Stimulated activated CD4-positive, alpha-beta T cell treated with anti-CD3 and anti-CD28 coated beads, Interleukin-15, amount 100 ng/mL, for 1 hour (primary cell): ENCODE data around the gene SMOC2.
"Not testable (repeated sequence)": the region's sequence is repeated elsewhere in the genome, so short reads cannot be mapped to it uniquely, and the experiment has no call there.

Experiments
- DNase-seq, 2 donors: peaks; one replicate each; pipeline ENCODE4 v3.0.0-alpha.2; 2020; ENCODE audit warnings: low read depth in 1 of 2, low spot score in 1 of 2

The SMOC2 gene

DNA sequence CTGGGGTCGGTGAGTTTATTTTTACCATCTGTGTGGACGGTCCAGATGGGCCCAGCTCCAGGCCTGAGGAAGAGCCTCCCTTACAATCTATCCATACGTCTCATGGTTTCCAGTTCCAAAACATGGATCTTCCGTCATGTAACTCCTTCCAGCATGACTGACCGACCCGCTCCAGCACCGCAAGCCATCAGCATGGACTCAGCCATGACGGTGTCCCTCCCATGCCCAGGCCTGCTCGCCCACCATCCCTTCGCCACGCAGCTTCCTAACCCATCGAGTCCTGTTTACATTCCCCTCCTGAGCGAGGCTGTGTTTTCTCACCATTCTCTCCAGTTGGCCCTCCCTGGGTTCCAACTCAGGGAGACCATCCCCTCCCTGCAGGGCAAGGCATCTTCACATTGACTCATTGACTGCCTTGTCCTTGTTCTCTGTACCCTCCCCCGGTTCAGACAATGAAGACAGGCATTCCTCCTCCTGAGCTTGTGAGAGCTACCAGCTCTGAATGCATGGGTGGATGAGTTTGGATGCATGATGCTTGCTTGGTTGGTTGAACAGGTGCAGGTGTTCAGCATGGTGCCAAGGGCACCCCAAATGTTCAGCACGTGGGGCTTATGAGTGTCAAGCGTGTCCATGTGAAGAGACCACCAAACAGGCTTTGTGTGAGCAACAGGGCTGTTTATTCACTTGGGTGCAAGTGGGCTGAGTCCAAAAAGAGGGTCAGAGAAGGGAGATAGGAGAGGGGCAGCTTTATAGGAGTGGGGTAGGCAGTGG is 235.8 kb downstream of the SMOC2 start:
- no peak for DNase-seq

DNA sequence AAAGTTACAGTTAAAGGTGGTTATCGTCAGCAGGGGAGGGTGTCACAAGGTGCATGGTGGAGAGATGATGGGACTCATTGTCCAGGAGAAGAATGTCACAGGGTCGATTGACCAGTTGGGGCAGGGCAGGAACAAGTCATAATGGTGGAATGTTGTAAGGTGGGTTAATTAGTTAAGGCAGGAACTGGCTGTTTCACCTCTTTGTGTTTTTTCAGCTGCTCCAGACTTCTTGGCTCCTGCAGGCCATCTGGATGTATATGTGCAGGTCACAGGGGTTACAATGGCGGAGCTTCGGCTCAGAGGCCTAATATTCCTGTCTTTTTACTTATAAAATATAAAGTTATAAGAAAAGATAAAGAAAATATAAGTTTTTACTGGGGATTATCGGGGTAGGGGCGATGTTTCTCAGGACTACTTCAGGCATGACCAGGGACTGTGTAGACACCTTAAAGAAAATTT is 236.4 kb downstream of the SMOC2 start:
- not testable (repeated sequence) for DNase-seq

DNA sequence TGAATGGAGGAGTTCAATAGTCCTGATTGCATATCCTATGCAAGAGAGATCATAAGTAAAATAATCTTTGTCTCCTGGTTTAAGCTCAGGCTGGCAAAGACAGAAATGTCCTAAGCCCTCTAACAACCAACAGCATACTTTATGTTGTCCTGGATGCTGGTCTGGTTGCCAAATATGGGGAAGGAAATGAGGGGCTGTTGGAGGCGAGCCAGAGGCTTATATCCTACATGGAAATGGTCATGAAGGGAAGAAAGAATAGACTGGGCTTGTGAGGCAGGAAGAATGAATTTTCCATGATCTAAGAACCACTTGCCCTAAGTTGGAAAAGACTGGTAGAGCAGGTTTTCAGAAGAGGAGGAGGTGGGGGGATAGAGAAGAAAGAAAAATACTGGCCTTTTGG is 237.1 kb downstream of the SMOC2 start:
- no peak for DNase-seq

DNA sequence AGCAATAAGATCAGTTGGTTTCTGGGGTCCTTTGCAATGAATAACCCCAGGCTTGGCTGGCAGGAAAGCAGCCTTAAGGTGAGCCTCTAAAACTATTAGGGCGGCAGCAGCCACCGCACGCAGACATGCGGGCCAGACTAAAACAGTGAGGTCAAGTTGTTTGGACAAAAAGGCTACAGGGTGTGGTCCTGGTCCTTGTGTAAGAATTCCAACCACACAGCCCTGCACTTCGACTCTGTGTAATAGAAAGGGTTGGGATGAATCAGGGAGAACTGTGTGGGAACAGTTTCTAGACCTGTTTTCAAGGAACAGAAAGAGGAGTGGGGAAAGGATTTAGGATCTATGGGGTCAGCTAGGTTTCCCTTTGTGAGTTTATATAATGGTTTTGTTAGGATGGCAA is 237.6 kb downstream of the SMOC2 start:
- no peak for DNase-seq

DNA sequence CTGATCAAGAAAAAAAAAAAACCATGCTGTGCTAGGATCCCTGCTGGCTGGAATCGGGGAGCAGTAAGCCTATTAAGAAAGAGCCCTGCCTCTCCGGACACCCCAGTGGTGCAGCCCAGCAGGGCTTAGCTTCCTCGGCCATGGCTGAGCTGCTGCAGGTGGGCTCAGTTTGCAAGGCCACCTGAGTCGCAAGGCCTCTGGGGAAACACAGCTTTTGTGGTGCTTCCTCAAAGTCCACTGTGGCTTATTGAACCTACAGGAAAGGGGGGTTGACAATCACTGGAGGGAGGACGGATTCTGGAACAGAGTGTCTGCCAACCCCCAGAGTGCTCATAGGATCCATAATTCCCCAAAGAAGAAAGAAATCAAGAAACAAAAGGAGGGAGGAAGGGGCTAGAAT is 240.8 kb downstream of the SMOC2 start:
- no peak for DNase-seq

DNA sequence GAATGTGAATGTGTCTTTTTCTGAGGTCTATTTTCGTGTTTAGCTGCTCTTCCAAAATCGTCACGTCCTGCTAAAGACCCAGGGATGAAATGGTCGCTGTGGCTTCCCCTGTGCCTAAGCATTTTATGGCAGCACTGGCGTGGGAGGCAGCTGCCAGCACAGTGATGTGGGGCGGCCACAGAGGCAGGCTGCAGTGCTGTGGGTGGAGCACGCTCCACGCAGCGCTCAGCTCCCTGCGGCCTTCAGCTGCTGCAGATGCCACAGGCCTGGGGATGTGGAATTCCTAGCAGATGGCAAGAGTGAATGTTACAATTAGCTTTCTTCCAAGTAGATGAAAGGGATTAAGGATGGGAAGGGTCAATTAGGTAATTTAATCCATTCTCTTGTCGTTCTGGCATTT is 242.6 kb downstream of the SMOC2 start:
- DNase-seq, result no peak

DNA sequence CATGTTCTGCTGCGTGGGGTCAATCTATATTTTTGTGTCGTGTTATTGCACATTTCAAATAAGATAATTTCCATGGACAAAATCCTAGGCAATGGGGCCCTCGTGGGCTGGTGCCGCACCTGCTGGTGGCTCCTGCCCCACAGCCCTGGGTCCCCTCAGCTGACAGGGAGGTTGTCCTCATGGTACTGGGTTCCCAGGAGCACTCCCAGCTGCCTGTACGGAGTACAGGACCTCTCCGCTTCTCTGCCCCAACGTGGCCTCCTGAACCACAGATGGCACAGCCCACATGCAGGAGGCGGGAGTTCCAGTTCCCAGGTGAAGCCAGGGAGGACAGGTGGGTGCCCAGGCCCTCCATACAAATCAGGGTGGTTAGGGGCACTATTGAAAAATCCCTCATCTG is 243.5 kb downstream of the SMOC2 start:
- no peak for DNase-seq

DNA sequence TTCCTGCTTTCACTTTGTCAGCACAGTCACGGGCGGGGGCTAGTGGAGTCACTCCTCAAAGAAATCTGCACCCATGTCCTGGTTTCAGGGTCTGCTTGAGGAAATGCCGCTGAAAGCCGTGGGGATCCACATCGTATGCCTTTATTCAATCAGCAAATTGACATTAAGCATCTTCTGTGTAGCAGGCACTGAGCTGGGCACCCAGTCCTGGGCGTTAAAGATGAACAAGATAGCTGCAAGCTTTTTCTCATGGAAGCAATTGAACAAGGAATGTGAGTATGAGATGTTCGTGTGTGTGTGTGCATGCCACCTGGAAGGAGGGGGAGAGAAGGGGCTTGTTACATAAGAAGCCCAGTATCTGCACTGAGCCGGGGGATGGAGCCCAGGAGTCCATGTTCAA is 243.9 kb downstream of the SMOC2 start:
- DNase-seq, result no peak

DNA sequence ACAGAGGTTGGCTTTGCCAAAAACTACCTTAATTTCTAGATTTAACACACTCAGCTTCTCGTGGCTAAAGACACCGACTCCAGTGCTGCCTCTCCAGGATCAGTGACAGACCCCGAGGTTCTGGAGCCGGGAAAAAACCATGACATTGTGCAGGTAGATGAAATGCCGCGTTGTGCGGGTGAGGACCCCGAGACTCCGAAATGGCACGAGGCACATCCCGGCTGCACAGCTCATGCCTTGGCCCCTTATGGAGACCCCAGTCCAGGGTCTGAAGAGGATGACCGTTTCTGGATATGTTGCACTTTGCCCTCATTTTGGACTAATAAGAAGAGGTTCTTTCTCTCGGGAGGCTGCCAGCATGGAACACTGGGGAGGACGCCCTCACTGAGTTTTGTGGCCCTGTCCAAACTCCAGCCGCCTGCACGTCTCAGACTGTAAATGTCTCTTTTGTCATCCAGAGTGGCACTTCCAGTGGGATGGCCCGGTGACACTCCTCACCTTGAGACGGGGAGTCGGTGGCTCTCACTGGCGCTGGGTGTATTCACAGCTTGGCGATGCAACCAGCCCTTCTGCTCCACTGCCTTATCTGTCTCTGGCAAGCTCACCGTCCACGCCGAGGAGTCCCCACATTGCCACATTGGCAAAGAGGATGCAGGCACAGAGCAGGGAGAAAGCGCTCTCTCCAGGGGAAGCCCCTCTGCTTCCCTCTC is 245.2 kb downstream of the SMOC2 start:
- no peak for DNase-seq

DNA sequence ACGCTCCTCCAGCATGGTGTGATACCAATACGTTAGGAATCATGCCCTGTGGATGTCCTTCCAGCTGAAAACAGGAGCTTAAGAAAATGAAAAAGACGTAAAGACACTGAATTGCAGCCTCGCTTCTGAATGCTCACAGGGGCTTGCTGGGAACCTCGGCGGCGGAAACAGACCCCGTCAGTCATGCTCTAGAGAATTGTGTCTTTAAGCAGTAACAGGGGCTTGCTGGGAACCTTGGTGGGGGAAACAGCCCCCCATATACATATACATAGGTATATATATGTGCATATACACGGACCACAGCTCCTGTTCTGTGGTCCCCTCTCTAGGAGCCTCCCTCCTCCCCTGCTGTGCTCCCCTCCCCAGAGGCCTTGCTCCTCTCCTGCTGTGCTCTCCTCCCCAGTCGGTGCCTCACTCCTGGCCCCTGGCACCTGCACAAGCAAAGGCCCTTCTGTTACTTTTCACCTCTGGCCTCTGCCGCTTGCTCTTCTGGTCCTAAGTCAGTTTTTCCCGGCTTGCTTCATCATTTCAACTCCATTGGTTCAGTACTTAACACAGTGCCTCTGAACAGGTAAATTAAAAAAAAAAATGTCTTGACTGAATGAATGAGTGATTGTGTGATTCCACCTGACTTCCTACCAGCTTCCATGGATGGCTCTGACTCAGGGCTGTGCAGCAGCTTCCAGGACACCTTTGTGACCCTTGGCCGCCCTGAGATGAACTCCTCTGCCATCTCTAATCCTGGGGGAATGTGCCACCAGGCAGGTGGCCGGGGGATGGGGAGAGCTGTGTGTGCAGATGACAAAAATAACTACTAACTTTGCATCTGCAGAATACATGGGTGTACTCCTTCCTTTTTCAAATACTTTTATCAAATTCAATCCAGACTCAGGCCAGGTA is 246.1 kb downstream of the SMOC2 start:
- no peak for DNase-seq

DNA sequence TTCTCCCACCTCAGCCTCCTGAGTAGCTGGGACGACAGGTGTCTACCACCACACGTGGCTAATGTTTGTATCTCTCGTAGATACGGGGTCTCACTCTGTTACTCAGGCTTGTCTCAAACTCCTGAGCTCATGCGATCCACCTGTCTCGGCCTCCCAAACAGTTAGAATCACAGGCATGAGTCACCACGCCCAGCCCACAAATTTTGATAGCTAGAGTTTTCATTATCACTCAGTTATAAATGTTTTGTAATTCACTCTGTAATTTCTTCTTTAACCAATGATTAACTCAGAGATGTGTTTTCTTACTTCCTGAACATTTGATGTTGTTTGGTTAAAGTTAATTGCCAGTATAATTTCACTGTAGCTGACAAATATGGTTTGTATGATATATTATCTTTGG is 249.3 kb downstream of the SMOC2 start:
- no peak for DNase-seq

DNA sequence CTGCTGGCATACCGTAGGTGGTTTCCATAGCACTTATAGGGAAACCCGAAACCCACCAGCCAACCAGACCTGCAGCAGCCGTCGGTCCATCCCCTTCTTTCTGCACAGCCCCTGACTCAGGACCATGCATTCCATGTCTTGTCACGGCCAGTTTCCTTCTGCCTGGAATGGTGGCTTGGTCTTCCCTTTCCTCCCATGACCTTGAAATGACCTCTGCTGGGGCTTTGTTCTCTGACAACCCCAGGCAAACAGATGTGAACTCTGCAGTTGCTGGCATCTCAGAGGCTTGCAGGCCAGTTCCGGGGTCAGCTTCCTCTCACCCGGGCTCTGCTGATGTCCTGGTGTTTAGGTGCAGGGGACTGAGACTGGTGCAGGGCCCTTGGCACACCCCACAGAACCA is 250.8 kb downstream of the SMOC2 start:
- no peak for DNase-seq

DNA sequence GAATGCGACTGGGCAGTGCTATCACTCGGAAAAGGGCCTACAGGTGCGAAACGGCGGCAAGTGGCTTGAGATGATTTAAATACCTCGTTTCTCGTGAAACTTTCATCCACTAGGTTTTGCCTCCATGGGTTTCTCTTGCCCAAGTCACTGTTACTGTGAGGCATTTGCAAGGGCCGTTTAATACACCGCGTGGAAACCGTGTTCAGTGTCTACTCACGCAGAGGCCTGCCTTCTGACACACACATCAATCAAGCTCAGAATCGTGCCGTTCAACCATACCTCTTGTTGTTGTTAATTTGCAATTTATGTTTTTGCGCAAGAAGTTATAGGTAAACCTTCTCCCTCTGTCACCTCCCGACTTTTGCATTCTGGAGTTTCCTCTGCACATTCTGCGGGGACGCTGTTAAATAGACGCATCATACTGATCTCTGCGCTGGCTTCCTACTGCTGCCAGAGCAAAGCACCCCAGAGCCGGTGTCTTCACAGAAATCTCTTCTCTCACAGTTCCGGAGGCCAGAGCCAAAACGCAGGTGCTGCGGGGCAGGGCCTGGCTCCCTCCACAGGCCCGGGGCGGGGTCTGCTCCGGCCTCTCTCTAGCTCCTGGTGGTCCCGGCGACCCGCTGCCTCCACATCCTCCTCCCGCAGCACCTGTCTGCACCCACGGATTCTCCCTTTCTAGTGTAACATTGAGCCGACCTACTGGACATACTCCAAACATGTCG is 251.4 kb downstream of the SMOC2 start:
- DNase-seq, result no peak

DNA sequence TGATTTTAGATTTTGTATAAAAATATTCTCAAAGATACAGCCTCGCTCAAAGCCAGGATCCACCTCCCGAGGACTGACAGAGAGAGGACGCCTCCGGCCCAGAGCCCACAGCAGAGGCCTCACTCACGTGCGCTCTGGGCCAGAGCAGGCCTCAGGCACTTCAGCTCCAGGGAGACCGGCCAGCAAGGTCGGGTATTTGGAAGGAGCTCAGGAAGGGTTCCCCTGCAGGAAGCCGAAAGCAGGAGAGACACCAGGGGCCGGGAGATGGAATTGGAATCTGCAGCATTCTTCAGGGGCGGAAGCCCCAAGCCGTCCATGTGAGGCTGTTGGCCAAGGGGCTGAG is 251.9 kb downstream of the SMOC2 start:
- DNase-seq, result not testable (repeated sequence)

DNA sequence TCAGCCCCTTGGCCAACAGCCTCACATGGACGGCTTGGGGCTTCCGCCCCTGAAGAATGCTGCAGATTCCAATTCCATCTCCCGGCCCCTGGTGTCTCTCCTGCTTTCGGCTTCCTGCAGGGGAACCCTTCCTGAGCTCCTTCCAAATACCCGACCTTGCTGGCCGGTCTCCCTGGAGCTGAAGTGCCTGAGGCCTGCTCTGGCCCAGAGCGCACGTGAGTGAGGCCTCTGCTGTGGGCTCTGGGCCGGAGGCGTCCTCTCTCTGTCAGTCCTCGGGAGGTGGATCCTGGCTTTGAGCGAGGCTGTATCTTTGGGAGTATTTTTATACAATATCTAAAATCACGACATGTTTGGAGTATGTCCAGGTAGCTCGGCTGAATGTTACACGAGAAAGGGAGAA is 253.8 kb downstream of the SMOC2 start:
- not testable (repeated sequence) for DNase-seq

DNA sequence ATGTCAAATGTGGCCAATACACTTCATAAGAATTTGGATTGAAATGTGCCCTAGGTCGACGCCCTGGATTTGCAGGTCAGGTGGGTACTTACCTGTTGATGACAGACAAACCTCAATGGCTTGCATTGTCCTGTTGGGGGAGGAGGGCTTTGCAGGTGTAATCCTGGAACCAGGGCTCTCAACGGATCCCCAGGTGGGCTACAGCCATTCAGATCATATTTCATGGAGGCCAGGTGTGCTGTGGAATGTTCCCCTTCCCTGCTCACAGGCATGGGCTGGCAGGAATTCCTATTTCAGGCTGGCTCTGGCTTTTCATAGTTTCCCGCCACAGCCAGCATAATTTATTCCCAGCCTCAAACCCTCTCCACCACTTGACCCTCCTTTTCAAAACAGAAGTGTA is 254.7 kb downstream of the SMOC2 start:
- no peak for DNase-seq

DNA sequence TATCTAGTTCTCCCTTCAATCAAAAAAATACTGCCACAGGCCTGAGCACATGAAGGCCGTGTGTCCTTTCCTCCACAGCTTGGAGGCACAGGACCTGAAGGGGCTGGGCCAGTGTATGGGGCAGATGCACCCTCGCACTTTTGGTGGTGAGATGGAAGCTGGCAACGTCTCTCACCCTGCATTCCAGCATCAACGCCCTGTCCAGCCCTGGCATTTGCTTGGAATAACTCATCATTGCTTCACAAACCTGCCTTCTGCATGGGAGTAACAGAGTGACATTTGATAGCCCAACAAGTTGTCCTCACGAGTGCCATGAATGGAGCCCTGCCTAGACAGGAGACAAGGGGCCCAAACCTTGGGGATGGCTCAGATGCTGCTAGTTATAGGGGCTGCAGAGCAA is 257.9 kb downstream of the SMOC2 start:
- no peak for DNase-seq

DNA sequence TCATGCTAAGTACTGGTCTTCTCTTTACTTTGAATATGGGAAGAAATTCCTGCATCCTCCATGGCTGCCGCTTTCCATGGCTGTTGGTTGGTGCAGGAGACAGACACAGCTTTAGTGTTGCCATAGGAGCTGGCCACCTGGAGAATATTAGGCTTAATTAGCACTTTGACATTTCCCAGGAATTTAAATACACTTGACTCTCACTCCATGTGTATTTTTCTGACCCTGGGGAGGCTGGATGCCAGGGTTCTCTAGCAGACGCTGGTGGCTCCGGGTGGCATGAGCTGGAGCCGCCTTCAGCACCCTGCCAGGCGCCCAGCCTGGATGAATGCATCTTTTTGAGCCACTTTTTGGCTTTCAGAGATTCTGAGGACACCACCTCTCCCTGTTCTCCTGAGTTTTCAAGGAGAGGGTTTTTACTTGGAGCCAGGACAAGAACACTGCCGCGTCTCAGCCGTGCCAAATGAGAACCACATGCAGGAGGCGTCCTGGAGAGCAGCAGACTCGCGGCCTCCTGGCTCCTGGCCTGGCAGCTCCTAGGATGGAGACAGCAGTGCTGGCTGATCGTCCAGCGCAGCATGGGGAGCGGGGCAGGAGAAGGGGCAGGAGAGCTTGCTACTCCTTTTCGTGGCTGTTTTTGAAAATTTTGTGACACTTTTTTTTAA is 258.8 kb downstream of the SMOC2 start:
- DNase-seq, result no peak

DNA sequence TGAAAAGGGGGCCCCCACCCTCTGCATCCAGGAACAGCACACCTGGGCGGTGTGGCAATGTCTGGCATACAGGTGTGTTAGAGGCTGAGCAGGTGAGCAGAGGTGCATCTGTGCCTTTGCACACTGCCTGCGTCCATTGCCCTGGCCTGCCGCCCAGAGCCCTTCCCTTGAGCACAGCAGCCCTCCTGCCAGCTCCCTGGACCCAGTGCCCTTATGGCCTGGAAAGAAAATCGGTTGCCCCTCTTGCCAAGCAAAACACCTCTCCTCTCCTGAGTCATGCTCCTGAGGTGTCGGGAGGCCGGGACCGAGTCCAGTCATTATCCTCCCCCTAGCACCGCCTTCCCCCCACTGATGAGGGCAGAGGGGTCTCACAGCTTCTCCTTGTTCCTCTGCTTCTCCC is 259.9 kb downstream of the SMOC2 start:
- DNase-seq, result no peak

DNA sequence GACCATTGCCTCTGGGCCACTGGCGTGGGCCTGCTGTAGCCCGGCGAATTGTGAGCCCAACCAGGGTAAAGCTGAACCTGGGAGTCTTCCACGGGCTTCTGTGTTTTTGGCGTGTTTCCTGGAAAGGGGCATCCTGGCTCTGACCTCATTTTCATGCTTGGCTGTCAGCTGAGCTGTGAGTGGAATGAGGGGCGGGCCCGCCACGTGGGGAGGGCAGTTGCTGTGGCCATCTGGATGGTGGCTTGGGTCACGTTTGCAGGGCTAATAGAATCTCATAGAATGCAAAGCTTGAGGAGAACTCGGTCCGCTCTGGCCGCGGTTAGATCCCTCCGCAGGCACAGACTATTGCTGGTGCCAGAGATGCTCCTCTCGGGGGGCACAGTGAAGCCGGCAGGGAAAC is 263.0 kb downstream of the SMOC2 start:
- no peak for DNase-seq

DNA sequence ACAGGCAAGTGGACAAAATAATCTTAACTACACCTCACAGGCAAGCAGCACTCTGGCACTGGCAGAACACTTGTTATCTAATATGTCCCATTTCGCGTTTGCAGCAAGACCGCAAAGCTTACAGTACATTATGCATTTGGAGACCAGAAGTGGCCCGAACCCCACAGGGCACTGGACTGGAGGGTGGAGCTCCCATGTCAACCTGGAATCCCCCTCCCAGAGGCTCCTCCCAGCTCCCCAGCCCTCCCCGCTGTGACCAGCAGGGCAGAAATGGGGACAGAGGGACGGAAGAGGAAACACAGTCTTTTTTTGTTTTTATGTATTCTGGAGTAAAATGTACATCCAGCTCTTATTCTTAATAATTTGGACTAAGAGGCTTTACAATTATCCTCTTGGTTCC is 263.7 kb downstream of the SMOC2 start:
- no peak for DNase-seq
